Right atrium auricular region (tissue), 2 donors: ENCODE data around the gene ADGRF5. TPM values are rescaled to one million over a fixed set of nuclear protein-coding genes. Genes with fewer than 3 reads are reported as not detected.

Source experiments
- DNase-seq: peaks from one replicate; pipeline ENCODE4 v3.0.0-alpha.2; 2019; ENCODE audit warnings: low spot score
- H3K27ac ChIP-seq, 2 donors: fragments of 200-600 bp; sonication (generic); 1 replicate in 1 of 2; 2 replicates in 1 of 2; pipeline ENCODE4 v1.5.1; 2016 to 2019
- H3K27me3 ChIP-seq, 2 donors: fragments of 200-600 bp; sonication (generic); one replicate each; pipeline versions ENCODE4 v1.5.1 to v1.6.0; 2017 to 2019
- H3K36me3 ChIP-seq: fragments of 200-600 bp; sonication (generic); one replicate; pipeline ENCODE4 v1.5.1; 2016
- H3K4me1 ChIP-seq, 2 donors: fragments of 200-600 bp; sonication (generic); one replicate each; pipeline versions ENCODE4 v1.5.1 to v1.6.0; 2017 to 2019
- H3K4me3 ChIP-seq, 2 donors: fragments of 200-600 bp; sonication (generic); 1 replicate in 1 of 2; 2 replicates in 1 of 2; pipeline ENCODE4 v1.5.1; 2017 to 2019; ENCODE audit warnings: mild to moderate bottlenecking in 1 of 2, moderate library complexity in 1 of 2
- H3K9me3 ChIP-seq, 2 donors: fragments of 200-600 bp; sonication (generic); one replicate each; pipeline ENCODE4 v1.5.1; 2019
- total RNA-seq, 2 donors: library from RNA; depleted of rRNA; stranded (reverse); fragments of >200 nt; gene quantifications; one replicate each; pipeline ENCODE4 v1.1.0, GENCODE V29; 2016
- TF ChIP-seq, protein P1 (sequence below), 2 donors: fragments of 200-600 bp; sonication (generic); IDR thresholded peaks; one replicate each; pipeline ENCODE4 v1.5.1; 2019; ENCODE audit warnings: antibody characterized with exemption in 2 of 2

The ADGRF5 gene
- total RNA-seq, 2 donors from 2014 or later = 38.4 to 59.4 TPM

DNA sequence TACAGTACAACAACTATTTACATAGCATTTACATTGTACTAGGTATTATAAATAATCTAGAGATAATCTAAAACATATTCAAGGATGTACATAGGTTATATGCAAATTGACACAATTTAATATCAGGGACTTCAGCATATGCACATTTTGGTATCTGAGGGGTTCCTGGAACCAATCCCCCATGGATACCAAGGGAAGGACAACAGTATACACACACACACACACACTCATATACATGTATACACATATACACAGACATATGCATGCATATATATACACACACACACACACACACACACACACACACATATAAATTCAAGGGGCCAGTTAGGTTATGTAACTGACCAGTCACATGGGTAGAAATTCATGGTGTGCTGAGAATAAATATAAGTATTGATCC is 24.9 kb downstream of the ADGRF5 start:
- no peak overlapping the region for H3K4me3 ChIP-seq
- H3K27ac ChIP-seq = no peak overlapping the region
- no peaks in the 10 kb centered on the region for H3K27me3 ChIP-seq
- no peaks in the 10 kb centered on the region for H3K9me3 ChIP-seq
- TF ChIP-seq, protein P1, sequence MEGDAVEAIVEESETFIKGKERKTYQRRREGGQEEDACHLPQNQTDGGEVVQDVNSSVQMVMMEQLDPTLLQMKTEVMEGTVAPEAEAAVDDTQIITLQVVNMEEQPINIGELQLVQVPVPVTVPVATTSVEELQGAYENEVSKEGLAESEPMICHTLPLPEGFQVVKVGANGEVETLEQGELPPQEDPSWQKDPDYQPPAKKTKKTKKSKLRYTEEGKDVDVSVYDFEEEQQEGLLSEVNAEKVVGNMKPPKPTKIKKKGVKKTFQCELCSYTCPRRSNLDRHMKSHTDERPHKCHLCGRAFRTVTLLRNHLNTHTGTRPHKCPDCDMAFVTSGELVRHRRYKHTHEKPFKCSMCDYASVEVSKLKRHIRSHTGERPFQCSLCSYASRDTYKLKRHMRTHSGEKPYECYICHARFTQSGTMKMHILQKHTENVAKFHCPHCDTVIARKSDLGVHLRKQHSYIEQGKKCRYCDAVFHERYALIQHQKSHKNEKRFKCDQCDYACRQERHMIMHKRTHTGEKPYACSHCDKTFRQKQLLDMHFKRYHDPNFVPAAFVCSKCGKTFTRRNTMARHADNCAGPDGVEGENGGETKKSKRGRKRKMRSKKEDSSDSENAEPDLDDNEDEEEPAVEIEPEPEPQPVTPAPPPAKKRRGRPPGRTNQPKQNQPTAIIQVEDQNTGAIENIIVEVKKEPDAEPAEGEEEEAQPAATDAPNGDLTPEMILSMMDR (IDR thresholded peaks at IDR 0.05) = no peak
- peaks cover 0 to 46% of the 10 kb centered on the region in 2 donors for H3K4me1 ChIP-seq
- no peak for DNase-seq
- no peaks in the 10 kb centered on the region for H3K36me3 ChIP-seq

DNA sequence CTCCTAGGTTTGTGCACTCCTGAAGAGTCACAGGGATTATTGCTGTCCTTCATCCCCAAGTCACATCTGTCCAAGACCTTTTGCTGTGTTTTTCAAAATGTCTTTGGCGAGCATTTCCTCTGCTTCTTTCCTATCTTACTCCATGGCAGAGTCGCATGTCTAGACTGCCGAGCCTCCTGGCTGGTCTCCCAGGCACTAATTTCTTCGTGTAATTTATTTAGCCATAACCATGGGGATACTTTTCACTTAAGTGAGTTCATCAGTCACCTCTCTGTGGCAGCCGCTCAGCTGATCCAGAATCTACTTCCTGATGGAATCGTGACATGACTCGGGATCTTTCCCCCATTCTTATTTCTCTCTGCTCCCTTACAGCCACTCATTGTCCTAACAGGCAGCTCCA is 25.8 kb downstream of the ADGRF5 start:
- Histone ChIP-seq H3K27ac (peak overlapping the region in 1 of 2 donors; percentile 24), H3K9me3 (no peaks in the 10 kb centered on the region), H3K36me3 (no peaks in the 10 kb centered on the region), H3K27me3 (no peaks in the 10 kb centered on the region), H3K4me3 (no peak overlapping the region), H3K4me1 (peaks cover 0 to 46% of the 10 kb centered on the region in 2 donors)
- DNase-seq = no peak
- TF ChIP-seq, protein P1 (IDR thresholded peaks at IDR 0.05) = no peak

DNA sequence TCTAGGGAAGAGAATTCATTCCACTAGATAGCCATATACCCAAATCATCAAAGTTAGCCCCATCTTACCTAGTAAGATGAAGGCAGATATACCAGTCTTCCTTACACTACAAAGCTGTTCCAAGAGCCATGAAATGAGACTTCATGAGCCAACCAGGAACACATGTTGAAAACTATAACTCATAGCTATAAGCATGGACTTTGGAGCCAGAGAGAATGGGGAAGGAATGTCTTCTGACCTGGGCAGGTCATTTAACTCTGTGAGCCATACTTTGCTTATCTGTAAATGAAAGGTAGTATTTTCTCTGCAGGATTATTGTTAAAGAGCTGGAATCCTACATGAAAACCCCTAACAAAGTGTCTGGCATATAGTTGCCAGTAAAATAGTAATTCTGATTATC is 27.3 kb downstream of the ADGRF5 start:
- Histone ChIP-seq H3K4me1 (peaks cover 0 to 40% of the 10 kb centered on the region in 2 donors), H3K4me3 (no peak overlapping the region), H3K9me3 (no peaks in the 10 kb centered on the region), H3K27me3 (no peaks in the 10 kb centered on the region), H3K27ac (no peak overlapping the region), H3K36me3 (no peaks in the 10 kb centered on the region)
- TF ChIP-seq, protein P1 (IDR thresholded peaks at IDR 0.05) = no peak
- DNase-seq = no peak

DNA sequence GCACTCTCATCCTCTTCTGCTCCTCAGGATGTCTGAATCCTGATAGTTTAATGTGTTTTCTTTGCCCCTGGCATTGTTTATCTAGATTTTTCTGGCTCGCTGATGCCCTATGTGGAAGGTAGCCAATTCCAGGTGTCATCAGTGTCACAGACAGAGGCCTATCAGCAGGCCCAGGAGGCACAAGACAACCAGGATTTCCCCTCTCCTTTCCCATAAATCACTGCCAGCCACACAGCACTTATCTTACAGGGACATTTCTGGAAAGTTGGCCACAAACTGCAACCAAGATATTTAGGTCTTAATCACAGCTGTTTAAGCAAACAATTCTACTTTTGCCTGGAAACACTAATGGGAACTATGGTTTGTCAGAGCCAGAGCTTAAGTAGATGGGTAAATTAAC is 28.1 kb downstream of the ADGRF5 start:
- H3K27me3 ChIP-seq = no peaks in the 10 kb centered on the region
- TF ChIP-seq, protein P1 (IDR thresholded peaks at IDR 0.05) = no peak
- no peaks in the 10 kb centered on the region for H3K9me3 ChIP-seq
- H3K27ac ChIP-seq = no peak overlapping the region
- no peaks in the 10 kb centered on the region for H3K36me3 ChIP-seq
- peaks cover 0 to 38% of the 10 kb centered on the region in 2 donors for H3K4me1 ChIP-seq
- no peak for DNase-seq
- H3K4me3 ChIP-seq = no peak overlapping the region

DNA sequence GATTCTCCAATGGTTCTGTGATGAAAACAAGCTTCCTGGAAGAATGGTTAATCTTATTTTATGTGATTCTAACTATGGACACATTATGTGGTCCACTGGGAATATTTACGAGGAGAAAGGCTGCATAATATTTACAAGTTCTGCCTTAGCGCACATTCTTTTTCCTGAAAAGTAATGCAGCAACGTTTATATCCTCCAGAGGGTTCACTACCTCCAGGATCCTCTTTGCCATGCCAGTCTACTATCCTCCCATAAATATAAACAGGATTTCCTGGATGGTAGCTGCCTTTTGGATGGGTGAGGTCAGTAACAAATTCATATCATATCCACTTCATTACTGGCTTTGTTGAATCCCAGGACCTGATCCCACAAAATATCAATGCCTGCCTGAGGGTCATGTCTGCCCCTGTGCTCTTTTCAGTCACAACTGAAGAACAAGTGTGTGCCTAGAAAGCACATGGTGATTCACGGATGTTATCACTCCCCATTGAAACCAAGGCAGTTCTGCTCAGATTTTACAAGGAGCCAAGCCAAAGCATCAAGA is 30.4 kb downstream of the ADGRF5 start:
- no peaks in the 10 kb centered on the region for H3K27me3 ChIP-seq
- H3K27ac ChIP-seq = no peak overlapping the region
- H3K36me3 ChIP-seq = no peaks in the 10 kb centered on the region
- no peaks in the 10 kb centered on the region for H3K9me3 ChIP-seq
- TF ChIP-seq, protein P1 (IDR thresholded peaks at IDR 0.05) = no peak
- H3K4me3 ChIP-seq = no peak overlapping the region
- H3K4me1 ChIP-seq = peaks cover 0 to 26% of the 10 kb centered on the region in 2 donors
- no peak for DNase-seq

DNA sequence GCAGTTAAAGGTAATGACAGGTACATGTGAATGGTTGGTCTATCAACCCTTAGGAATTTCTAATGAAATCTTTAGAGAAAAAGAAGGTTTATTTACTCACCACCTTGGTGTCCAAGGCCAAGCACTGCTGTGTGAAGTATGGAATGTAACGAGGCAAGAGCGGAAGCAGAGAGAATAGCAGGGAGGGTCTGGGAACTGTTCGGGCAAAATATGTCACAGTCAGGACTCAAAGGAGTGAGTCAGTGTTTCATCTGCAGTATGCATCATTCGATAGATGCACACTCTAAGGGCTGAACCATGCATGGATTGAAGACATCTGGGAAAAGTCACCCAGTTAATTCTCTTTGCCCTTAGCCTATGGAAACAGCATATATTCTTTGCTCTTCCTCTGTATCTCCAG is 33.2 kb downstream of the ADGRF5 start:
- H3K27me3 ChIP-seq = no peaks in the 10 kb centered on the region
- H3K4me1 ChIP-seq = peaks cover 0 to 9% of the 10 kb centered on the region in 2 donors
- H3K36me3 ChIP-seq = no peaks in the 10 kb centered on the region
- no peaks in the 10 kb centered on the region for H3K9me3 ChIP-seq
- no peak for DNase-seq
- TF ChIP-seq, protein P1 (IDR thresholded peaks at IDR 0.05) = no peak
- no peak overlapping the region for H3K4me3 ChIP-seq
- H3K27ac ChIP-seq = no peak overlapping the region
